NCI-H2227 (cell line): ENCODE results near the gene YPEL3.

ENCODE experiments used
- DNase-seq: peaks from one replicate; lab custom pipeline; 2025; ENCODE audit not compliant: unreplicated experiment; lab: John Stamatoyannopoulos, UW

The YPEL3 gene

GRCh38 chr16:30051518-30051917, 44.5 kb downstream of the YPEL3 start:
- no peak for DNase-seq

GRCh38 chr16:30049871-30050270, 46.1 kb downstream of the YPEL3 start:
- no peak for DNase-seq

- no peak for DNase-seq
Measured at GRCh38 chr16:30046588-30046987, 49.4 kb downstream of the YPEL3 start.

- no peak for DNase-seq
Measured at GRCh38 chr16:30046178-30046577, 49.8 kb downstream of the YPEL3 start.
